NT2/D1 (cell line): ENCODE data around the gene ELF1.

Experiments
- DNase-seq: peaks from one replicate; pipeline ENCODE4 v3.0.0-alpha.2; 2011; ENCODE audit warnings: low read depth, low spot score
- H3K27me3 ChIP-seq: 2 replicates; pipeline ENCODE4 v1.6.0; 2011; ENCODE audit warnings: mild to moderate bottlenecking; ENCODE audit not compliant: insufficient read length, insufficient read depth
- H3K36me3 ChIP-seq: 2 replicates; pipeline ENCODE4 v1.6.1; 2011; ENCODE audit warnings: mild to moderate bottlenecking, low read length, mixed read lengths; ENCODE audit not compliant: insufficient read depth, insufficient read length
- H3K4me1 ChIP-seq: 2 replicates; pipeline ENCODE4 v1.5.1; 2011; ENCODE audit not compliant: insufficient read depth, insufficient read length
- H3K4me3 ChIP-seq: 2 replicates; pipeline ENCODE4 v1.5.1; 2011; ENCODE audit warnings: low read depth; ENCODE audit not compliant: insufficient read length
- H3K9ac ChIP-seq: 2 replicates; pipeline ENCODE4 v1.6.0; 2011; ENCODE audit warnings: low read depth; ENCODE audit not compliant: insufficient read length
- H3K9me3 ChIP-seq: 2 replicates; pipeline ENCODE4 v1.5.1; 2011; ENCODE audit warnings: mild to moderate bottlenecking, low read length; ENCODE audit not compliant: insufficient read depth
- SUZ12 ChIP-seq: IDR thresholded peaks from 2 replicates; pipeline ENCODE4 v1.6.1; 2011; ENCODE audit not compliant: insufficient read length, insufficient read depth; ENCODE audit errors: extremely low read depth
- YY1 ChIP-seq: IDR thresholded peaks from 2 replicates; pipeline ENCODE4 v1.6.1; 2011; ENCODE audit not compliant: insufficient read length, insufficient read depth
- ZNF274 ChIP-seq: IDR thresholded peaks from 2 replicates; pipeline ENCODE4 v1.6.1; 2011; ENCODE audit warnings: mild to moderate bottlenecking, low read depth, low read length

ELF1 gene

DNA sequence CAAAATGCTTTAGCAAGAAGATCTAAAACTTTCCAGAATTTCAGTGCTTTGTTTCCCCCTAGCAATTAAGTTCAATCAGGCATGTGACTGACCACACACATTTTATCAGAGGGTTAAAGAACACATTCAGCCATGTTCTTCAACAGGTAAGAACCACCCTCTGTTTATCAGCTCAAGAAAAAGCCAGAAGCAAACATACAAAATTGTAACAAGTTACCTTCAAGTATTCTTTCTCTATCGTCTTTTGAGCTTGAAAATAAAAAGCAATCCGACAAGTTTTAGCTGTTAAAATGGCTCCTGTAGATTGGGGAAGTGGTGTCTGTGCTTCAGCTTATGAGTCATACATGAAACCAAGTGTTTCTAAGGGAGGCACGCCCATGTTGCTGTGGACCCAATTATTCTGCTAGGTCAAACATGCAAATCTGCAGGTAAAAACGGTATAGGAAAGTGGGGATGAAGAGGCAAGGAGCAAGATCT is at the start of gene ELF1:
TSS of gene ELF1 (minus strand) at position 306 of the 477 bp plus-strand sequence. CDS start 37,262 bp downstream, outside the sequence.
- DNase-seq = no peak
- no peak within 1 kb of the TSS for H3K9ac ChIP-seq
- H3K4me1 ChIP-seq = no peaks in the 10 kb centered on the region

DNA sequence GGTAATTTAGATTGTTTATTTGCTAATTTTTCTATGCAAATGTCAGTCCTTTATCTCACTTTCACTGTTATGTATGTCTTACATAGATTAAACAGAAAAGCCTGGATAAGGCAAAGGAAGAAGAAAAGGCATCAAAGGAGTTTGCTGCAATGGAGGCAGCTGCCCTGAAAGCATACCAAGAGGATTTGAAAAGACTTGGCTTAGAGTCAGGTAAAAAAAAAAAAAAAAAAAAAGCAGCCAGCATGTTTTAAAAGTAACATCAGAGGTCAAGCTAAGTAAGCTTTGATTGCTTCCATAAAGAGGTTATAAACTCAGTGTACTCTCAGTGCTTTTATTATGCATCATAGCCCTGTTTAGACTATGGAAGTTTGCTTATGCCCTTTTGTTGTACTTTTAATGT is 46.0 kb upstream of the ELF1 start:
- Histone ChIP-seq H3K9me3 (peaks cover 21% of the 10 kb centered on the region), H3K27me3 (no peaks in the 10 kb centered on the region), H3K36me3 (peaks cover 58% of the 10 kb centered on the region), H3K4me1 (no peaks in the 10 kb centered on the region), H3K4me3 (no peak overlapping the region), H3K9ac (no peak overlapping the region)
- no peak for DNase-seq
- no peak for TF ChIP-seq YY1
- no peak for TF ChIP-seq ZNF274
- no peak for TF ChIP-seq SUZ12

More for the DNA sequence above, at the start of gene ELF1:
- Histone ChIP-seq H3K27me3 (no peaks in the 10 kb centered on the region), H3K9me3 (no peaks in the 10 kb centered on the region), H3K4me3 (no peak within 1 kb of the TSS), H3K36me3 (no peaks in the 10 kb centered on the region)
- TF ChIP-seq SUZ12 = no peak

DNA sequence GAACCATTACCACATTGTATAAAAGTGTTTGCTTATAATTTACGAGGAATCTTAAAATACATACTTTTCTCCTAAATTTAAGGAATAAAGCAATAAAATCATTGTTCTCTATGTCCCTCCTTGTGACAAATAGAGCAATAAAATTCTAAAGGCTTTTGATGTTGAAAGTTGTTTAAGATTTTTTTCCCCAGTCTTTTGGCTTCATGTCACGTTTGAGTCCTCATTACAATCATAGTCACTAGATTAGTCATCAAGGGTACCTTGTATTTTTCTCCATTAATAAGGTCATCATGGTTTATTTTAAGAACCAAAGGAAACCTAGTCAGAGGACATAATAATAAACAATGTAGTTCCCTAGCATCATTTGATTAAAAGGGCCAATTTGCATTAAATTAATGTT is 45.4 kb upstream of the ELF1 start:
- no peaks in the 10 kb centered on the region for H3K27me3 ChIP-seq
- H3K36me3 ChIP-seq = peaks cover 53% of the 10 kb centered on the region
- no peak overlapping the region for H3K4me3 ChIP-seq
- no peak for DNase-seq
- no peak for TF ChIP-seq SUZ12
- TF ChIP-seq YY1 = no peak
- no peak for TF ChIP-seq ZNF274
- no peak overlapping the region for H3K9ac ChIP-seq
- H3K4me1 ChIP-seq = no peaks in the 10 kb centered on the region
- H3K9me3 ChIP-seq = peaks cover 21% of the 10 kb centered on the region

DNA sequence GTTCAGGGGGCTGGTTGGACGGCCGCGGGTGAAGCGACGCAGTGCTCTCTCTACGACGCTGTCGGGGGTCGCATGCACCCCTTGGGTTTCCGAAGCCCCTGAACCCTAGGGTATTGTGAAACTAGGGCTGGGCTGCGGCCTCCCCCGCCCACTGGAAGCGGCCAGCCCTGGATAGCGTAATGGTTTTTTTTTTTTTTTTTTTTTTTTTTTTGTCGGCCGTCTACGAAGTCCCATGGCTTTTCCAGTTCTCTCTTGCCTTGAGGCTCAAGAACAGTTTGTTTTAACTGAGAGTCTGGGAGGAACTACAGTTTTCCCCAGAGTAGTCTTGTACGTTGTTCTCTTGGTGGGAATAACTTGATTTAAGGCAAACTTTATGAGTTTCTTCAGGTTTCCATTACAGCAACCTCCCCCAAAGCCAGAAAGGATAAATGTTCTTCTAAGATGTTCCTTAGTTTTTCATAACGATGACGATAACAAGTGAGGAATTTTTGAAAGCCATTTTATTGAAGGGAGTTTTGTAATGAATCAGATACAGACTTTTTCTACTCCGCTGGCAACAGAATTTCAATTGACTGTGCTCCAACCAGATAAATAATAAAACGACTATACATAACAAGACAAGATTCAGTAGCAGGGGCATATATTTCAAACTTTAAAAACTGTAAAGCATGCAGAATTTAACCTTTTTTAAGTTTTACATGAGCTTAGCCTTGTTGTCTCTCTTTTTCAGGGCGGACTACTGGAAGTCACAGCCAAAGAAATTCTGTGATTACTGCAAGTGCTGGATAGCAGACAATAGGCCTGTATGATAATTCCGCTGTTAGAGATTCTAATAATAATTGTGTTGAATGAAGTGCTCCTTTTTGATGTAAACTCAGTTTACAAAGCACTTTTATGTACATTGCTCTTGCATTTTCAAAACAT is 43.1 kb upstream of the ELF1 start:
- Histone ChIP-seq H3K4me1 (no peaks in the 10 kb centered on the region), H3K36me3 (peaks cover 37% of the 10 kb centered on the region), H3K27me3 (no peaks in the 10 kb centered on the region), H3K4me3 (peak overlapping the region; percentile 86), H3K9me3 (peaks cover 21% of the 10 kb centered on the region), H3K9ac (peak overlapping the region; percentile 91)
- DNase-seq = no peak
- no peak for TF ChIP-seq ZNF274

DNA sequence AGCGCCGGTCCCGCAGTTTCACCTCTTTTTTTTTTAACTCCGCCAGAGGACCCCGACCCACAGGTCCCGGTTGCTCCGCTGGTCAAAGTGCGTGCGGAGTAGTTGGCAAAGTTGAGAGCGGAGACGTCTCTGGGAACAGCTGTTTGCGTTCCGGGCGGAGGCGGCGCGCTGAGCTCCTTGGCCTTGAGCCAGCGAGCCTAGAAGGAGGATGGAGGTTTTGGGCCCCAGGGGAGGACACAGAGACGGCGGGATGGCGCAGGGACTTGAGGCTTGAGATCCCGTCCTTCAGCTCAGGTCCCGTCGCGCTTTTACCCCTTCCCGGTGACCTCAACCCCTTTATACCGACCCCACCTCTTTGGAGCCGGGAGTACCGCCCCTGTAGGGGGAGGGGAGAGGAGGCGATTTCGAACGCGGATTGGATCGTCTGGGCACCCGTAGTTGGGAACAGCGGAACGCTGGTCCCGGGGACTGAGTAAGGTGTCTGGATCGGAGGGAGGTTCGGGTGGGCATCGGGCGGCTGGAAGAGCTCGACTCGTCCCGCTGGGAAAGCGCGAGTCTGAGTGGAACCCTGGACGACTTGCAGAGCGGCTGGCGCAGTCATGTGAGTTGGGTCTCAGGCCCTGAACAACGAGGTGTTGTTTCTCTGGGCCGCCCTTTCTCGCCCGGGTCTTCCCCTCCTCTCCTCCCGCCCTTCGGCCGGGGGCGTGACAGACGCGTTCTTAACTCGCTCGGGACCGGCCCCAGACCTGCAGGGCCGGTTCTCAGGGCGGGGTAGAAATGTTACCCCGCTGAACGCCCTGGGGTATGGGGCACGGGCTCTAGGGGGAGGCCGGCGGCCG is 42.2 kb upstream of the ELF1 start, which contains the start of gene WBP4:
TSS of gene WBP4 (plus strand) at position 435 of the 839 bp plus-strand sequence. CDS start at position 600, 165 bp downstream.
- peak; percentile 86 for DNase-seq
- no peaks in the 10 kb centered on the region for H3K4me1 ChIP-seq
- no peak for TF ChIP-seq ZNF274
- TF ChIP-seq YY1 = no peak
- no peak for TF ChIP-seq SUZ12
- peaks cover 32% of the 10 kb centered on the region for H3K36me3 ChIP-seq
- peak within 1 kb of the TSS; percentile 86 for H3K4me3 ChIP-seq
- no peaks in the 10 kb centered on the region for H3K27me3 ChIP-seq
- H3K9ac ChIP-seq = peak within 1 kb of the TSS; percentile 91
- H3K9me3 ChIP-seq = peaks cover 21% of the 10 kb centered on the region

DNA sequence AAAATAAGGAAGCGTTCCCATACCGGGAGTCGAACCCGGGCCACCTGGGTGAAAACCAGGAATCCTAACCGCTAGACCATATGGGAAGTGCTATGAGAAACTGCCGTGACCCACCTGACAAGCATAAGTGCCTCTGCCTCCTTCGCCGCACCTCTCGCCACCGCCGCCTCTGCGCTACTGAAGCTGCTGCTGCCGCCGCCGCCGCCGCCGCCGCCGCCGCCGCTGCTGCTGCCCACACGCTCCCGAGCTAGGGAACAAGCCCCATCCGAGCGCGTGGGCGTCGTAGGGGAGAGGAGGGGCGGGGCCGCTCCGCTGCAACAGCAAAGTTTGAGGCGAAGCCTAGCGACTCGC is 41.6 kb upstream of the ELF1 start:
- Histone ChIP-seq H3K27me3 (no peaks in the 10 kb centered on the region), H3K36me3 (peaks cover 26% of the 10 kb centered on the region), H3K9me3 (peaks cover 21% of the 10 kb centered on the region), H3K9ac (peak overlapping the region; percentile 91), H3K4me1 (no peaks in the 10 kb centered on the region), H3K4me3 (peak overlapping the region; percentile 86)
- DNase-seq = no peak
- no peak for TF ChIP-seq YY1
- no peak for TF ChIP-seq ZNF274
- no peak for TF ChIP-seq SUZ12
